Cortex of kidney (tissue), 1 donor: ENCODE measurements around the gene GDF9.
"Not testable (repeated sequence)": the region's sequence is repeated elsewhere in the genome, so short reads cannot be mapped to it uniquely, and the experiment has no call there.

Experiments used
- DNase-seq: peaks from one replicate; lab custom pipeline; 2025; lab: John Stamatoyannopoulos, UW

GDF9 gene

GRCh38 chr5:132873119-132873929 is 7.1 kb upstream of the GDF9 start, which contains the start of gene LEAP2:
LEAP2 (plus strand) TSS chr5:132873668; CDS start chr5:132873695, 27 bp downstream.
- DNase-seq = no peak

- DNase-seq = no peak
Measured at GRCh38 chr5:132872788-132873118, 6.5 kb upstream of the GDF9 start.

GRCh38 chr5:132871459-132872284 is 5.4 kb upstream of the GDF9 start:
- DNase-seq = no peak

- DNase-seq = no peak
Measured at GRCh38 chr5:132870801-132871200, 4.5 kb upstream of the GDF9 start.

GRCh38 chr5:132868754-132869153 is 2.5 kb upstream of the GDF9 start:
- no peak for DNase-seq

- DNase-seq = no peak
Measured at GRCh38 chr5:132867046-132867451, 780 bp upstream of the GDF9 start.

- DNase-seq = no peak
Measured at GRCh38 chr5:132865668-132866341, 464 bp downstream of the GDF9 start.

GRCh38 chr5:132860742-132861141 is 5.5 kb downstream of the GDF9 start:
- no peak for DNase-seq

- DNase-seq = no peak
Measured at GRCh38 chr5:132859889-132860437, 6.3 kb downstream of the GDF9 start.

- no peak for DNase-seq
Measured at GRCh38 chr5:132856011-132856410, 10.3 kb downstream of the GDF9 start.

- DNase-seq = not testable (repeated sequence)
Measured at GRCh38 chr5:132854992-132855391, 11.3 kb downstream of the GDF9 start.

- no peak for DNase-seq
Measured at GRCh38 chr5:132854301-132854700, 12.0 kb downstream of the GDF9 start.

GRCh38 chr5:132853790-132854189 is 12.5 kb downstream of the GDF9 start:
- DNase-seq = no peak

GRCh38 chr5:132853323-132853722 is 12.9 kb downstream of the GDF9 start:
- DNase-seq = no peak

GRCh38 chr5:132850066-132850465 is 16.2 kb downstream of the GDF9 start:
- DNase-seq = no peak

GRCh38 chr5:132849347-132849746 is 16.9 kb downstream of the GDF9 start:
- no peak for DNase-seq

- no peak for DNase-seq
Measured at GRCh38 chr5:132848270-132848669, 18.0 kb downstream of the GDF9 start.

GRCh38 chr5:132841305-132841704 is 25.0 kb downstream of the GDF9 start:
- DNase-seq = no peak

- DNase-seq = no peak
Measured at GRCh38 chr5:132840896-132841295, 25.4 kb downstream of the GDF9 start.

- DNase-seq = no peak
Measured at GRCh38 chr5:132840313-132840712, 26.0 kb downstream of the GDF9 start.

GRCh38 chr5:132839426-132840301 is 26.6 kb downstream of the GDF9 start:
- no peak for DNase-seq
